Measurements from ENCODE around the gene RTEL1.
"Not testable (repeated sequence)": the region's sequence is repeated elsewhere in the genome, so short reads cannot be mapped to it uniquely, and the experiment has no call there.

- TF ChIP-seq CTCF (conservative IDR thresholded peaks at IDR 0.05; ENCODE audit: low read depth, low read length); EZH2 (IDR thresholded peaks at IDR 0.05; ENCODE audit: low read length, unreplicated experiment); EZH2phosphoT487 (IDR thresholded peaks at IDR 0.05; ENCODE audit: borderline replicate concordance, low read length): not testable (repeated sequence)
These were observed 7.6 kb upstream of the RTEL1 start for GRCh38 chr20:63650486-63650885.
